Measurements from ENCODE around the gene DPYSL5.
"Not testable (repeated sequence)": the region's sequence is repeated elsewhere in the genome, so short reads cannot be mapped to it uniquely, and the experiment has no call there.

DPYSL5 gene

GRCh38 chr2:26847655-26848335 is at the start of gene DPYSL5:
Gene DPYSL5 (plus strand): TSS chr2:26848132. CDS start chr2:26898500, 50,368 bp downstream.
- DNase-seq (ENCODE audit: low read depth in 3 of 3) = peak in 1 of 3 donors; percentile 4

- no peak for DNase-seq (ENCODE audit: low read depth in 3 of 3)
Observed at GRCh38 chr2:26801328-26801727, 46.6 kb upstream of the DPYSL5 start.

GRCh38 chr2:26801796-26802195 is 46.1 kb upstream of the DPYSL5 start:
- no peak for DNase-seq (ENCODE audit: low read depth in 3 of 3)

- no peak for DNase-seq (ENCODE audit: low read depth in 3 of 3)
Observed at GRCh38 chr2:26805241-26805676, 42.7 kb upstream of the DPYSL5 start.

GRCh38 chr2:26807788-26808460 is 40.0 kb upstream of the DPYSL5 start:
- DNase-seq (ENCODE audit: low read depth in 3 of 3) = no peak

- no peak for DNase-seq (ENCODE audit: low read depth in 3 of 3)
Observed at GRCh38 chr2:26809211-26809610, 38.7 kb upstream of the DPYSL5 start.

GRCh38 chr2:26809876-26810577 is 37.9 kb upstream of the DPYSL5 start:
- DNase-seq (ENCODE audit: low read depth in 3 of 3) = no peak

- no peak for DNase-seq (ENCODE audit: low read depth in 3 of 3)
Observed at GRCh38 chr2:26811261-26811660, 36.7 kb upstream of the DPYSL5 start.

- DNase-seq (ENCODE audit: low read depth in 3 of 3) = no peak
Observed at GRCh38 chr2:26811791-26812694, 35.9 kb upstream of the DPYSL5 start.

- no peak for DNase-seq (ENCODE audit: low read depth in 3 of 3)
Observed at GRCh38 chr2:26812731-26813130, 35.2 kb upstream of the DPYSL5 start.

- not testable (repeated sequence) for DNase-seq (ENCODE audit: low read depth in 3 of 3)
Observed at GRCh38 chr2:26814072-26814765, 33.7 kb upstream of the DPYSL5 start.

- no peak for DNase-seq (ENCODE audit: low read depth in 3 of 3)
Observed at GRCh38 chr2:26816893-26817292, 31.0 kb upstream of the DPYSL5 start.

GRCh38 chr2:26818255-26818654 is 29.7 kb upstream of the DPYSL5 start:
- DNase-seq (ENCODE audit: low read depth in 3 of 3) = no peak

GRCh38 chr2:26818972-26819371 is 29.0 kb upstream of the DPYSL5 start:
- DNase-seq (ENCODE audit: low read depth in 3 of 3) = no peak

- no peak for DNase-seq (ENCODE audit: low read depth in 3 of 3)
Observed at GRCh38 chr2:26820932-26821331, 27.0 kb upstream of the DPYSL5 start.

- DNase-seq (ENCODE audit: low read depth in 3 of 3) = no peak
Observed at GRCh38 chr2:26822877-26823276, 25.1 kb upstream of the DPYSL5 start.

GRCh38 chr2:26838121-26838906 is 9.6 kb upstream of the DPYSL5 start:
- DNase-seq (ENCODE audit: low read depth in 3 of 3) = no peak

- no peak for DNase-seq (ENCODE audit: low read depth in 3 of 3)
Observed at GRCh38 chr2:26840937-26841610, 6.9 kb upstream of the DPYSL5 start.

GRCh38 chr2:26843041-26843440 is 4.9 kb upstream of the DPYSL5 start:
- DNase-seq (ENCODE audit: low read depth in 3 of 3) = no peak

GRCh38 chr2:26845021-26845420 is 2.9 kb upstream of the DPYSL5 start:
- no peak for DNase-seq (ENCODE audit: low read depth in 3 of 3)
